ENCODE results near the gene GAL3ST2. TPM values are rescaled to one million over a fixed set of nuclear protein-coding genes. Genes with fewer than 3 reads are reported as not detected.
A peak's percentile ranks its signal among the peaks of the same experiment; 100 is the strongest.
"Not testable (repeated sequence)": the region's sequence is repeated elsewhere in the genome, so short reads cannot be mapped to it uniquely, and the experiment has no call there.

Gene GAL3ST2
- total RNA-seq, 1 donor from 2014 or later: not detected

DNA sequence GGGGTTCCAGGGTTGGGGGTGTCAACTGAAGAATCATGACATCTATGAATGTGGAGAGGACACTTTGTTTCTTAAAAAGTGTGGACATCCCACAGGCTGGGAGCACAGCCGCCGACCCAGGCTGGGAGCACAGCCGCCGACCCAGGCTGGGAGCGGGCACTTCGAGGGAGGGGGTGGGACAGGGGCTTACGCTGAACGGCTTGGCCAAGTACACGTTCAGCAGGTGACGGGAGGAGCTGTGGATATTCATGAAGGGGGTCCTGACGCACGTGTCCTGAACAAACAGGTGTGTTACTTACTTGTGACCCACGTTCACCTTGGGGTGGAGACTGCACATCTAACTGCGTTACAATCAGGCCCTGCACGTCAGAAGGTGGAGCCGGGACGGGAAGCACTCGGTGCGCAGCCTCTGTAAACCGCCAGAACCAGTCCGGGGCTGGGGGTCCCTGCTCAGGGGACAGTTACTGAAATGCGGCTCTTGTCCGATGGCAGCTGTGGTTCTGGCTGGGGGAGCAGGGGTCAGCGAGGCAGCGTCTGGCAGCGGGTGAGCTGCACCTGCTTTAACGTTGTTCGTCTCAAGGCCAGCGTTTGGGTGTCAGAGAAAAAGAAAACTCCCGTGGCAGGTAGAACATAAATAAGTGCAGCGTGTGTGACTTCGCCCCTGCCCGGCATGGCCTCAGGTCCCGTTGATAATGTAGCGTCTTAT, 23.7 kb downstream of the GAL3ST2 start:
- ATAC-seq; intact Hi-C loops (cut with DNase I): not testable (repeated sequence)
- DNase-seq (ENCODE audit: missing footprints): peak; percentile 53

DNA sequence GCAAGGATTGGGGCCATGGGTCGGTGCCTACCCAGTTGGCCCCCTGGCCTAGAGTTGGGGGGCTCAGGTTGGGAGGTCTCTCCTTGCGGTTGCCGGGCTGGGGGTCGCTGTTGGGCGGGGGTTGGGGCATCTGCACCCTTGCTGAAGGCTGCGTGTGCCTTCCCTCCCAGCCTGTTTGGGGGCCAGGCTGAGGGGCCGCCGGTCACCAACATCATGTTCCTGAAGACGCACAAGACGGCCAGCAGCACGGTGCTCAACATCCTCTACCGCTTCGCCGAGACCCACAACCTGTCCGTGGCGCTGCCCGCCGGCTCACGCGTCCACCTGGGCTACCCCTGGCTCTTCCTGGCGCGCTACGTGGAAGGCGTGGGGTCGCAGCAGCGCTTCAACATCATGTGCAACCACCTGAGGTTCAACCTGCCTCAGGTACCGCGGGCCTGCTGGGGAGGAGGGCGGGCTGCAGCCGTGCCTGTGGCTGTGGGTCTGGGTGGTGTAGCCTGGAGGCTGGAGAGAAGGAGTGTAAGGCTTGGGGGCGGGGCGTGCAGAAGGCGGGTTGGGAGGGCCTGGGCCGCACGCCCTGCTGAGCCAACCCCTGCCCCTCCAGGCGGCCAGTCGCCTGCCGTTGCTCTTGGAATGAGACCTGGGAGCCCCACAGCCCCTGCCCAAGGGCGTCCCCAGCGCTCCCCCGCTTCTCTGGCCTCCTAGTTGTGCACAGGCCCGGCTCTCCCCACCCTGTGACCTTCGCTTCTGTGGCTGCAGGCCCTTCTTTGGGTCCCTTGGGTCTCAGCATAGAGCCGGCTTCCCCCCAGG, 25.2 kb downstream of the GAL3ST2 start:
- intact Hi-C loops (cut with DNase I): no loop called here
- peak; percentile 67 for DNase-seq (ENCODE audit: missing footprints)
- no peak for ATAC-seq

DNA sequence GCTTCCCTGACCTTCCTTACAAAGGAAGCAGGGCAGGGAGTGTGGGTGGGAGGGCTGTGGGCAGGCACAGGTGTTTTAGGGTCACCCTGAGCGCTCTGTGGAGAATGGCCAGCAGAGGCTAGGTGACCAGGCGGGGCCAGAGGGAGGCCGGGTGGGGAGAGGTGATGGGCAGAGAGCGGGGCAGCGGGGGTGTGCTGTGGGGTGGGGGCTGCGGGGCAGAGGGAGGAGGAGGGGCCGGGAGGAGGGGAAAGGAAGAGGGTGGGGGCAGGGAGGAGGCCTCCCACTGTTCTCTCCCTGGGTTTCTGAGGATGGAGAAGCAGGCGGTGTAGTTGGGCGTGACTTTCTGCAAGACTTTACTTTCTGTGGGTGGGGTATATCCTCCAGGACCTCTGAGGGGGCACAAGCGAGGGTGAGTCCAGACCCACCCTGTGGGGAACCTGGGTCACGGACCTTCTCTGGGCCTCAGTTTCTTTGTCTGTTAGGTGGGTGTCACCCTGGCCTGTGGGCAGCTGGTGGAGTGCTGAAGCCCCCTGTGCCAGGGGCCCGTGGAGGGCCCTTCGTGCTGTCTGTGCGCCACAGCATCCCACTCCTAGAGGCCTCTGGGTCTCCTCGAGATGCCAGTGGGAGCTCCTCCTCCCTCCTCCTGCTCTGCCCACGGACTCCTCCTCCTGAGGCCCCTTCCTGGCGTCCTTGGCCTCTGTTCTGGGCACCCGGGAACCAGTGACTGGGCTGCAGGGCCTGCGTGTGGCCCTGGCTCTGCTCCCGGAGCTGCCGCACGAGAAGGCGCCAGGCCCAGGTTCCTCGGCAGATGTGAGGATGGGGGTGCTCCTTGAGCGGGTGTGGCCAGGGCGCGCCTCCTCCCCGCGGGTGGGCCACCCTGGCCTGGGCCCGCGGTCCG, 26.0 kb downstream of the GAL3ST2 start:
- ATAC-seq (peak; percentile 15), DNase-seq (ENCODE audit: missing footprints) (no peak)
- intact Hi-C loops (cut with DNase I): no loop called here

DNA sequence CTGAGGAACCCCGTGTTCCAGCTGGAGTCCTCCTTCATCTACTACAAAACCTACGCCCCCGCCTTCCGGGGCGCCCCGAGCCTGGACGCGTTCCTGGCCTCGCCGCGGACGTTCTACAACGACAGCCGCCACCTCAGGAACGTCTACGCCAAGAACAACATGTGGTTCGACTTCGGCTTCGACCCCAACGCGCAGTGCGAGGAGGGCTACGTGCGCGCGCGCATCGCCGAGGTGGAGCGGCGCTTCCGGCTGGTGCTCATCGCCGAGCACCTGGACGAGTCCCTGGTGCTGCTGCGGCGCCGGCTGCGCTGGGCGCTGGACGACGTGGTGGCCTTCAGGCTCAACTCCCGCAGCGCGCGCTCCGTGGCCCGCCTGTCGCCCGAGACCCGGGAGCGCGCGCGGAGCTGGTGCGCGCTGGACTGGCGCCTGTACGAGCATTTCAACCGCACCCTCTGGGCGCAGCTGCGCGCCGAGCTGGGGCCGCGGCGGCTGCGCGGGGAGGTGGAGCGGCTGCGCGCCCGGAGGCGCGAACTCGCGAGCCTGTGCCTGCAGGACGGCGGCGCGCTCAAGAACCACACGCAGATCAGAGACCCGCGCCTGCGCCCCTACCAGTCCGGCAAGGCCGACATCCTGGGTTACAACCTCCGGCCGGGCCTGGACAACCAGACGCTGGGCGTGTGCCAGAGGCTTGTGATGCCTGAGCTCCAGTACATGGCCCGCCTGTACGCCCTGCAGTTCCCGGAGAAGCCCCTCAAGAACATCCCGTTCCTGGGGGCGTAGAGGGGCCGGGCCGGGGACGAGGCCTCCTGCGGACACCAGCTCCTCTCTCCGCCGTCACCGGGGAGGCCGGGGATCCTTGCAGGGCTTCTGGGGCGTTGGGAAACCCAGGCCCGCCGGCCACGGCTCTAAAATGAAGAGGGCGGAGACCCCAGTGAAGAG, 27.0 kb downstream of the GAL3ST2 start:
- DNase-seq (ENCODE audit: missing footprints) (peak; percentile 68), ATAC-seq (peak; percentile 58)
- intact Hi-C loops (cut with DNase I): no loop called here

DNA sequence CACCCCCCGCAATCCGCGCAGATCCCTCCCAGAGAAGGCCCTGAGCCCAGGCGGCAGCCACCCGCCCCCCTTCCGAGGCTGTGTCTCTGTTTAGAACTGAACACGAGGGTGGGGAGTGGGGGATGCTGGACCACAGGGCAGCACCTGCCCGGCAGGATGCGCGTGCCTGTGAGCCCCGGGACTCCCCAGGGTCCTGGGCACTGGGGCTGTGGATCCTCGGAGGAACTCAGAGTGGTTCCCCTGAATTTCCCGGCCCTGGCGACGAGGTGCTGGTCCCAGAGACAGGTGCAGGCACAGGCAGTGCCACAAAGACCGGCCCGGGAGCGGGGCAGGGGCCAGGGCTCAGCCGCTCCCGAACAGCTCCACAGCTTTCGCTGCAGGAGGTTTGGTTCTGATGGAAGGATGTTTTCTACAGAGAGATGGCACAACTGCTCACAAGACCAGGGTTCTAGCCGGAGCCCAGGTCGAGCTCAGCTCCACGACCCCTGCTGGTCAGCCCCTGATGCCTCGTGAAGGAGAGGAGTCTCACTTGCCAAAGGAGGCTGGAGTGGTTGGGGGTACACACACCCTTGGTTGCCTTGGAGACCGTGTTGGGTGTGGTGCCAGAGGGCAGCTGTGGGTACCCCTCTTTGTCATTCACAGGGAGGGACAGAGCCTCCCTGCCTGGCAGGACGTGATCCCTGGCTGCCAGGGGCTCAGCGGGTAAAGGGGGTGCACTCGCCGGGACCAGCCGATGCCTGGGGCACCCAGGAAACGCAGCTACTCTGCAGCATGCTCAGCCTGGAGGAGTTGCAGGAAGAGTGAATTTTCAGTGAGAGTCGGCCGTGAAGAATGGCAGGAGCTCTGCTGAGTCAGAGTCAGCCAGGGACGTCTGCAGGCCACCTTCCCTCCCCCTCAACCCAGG, 28.0 kb downstream of the GAL3ST2 start:
- intact Hi-C loops (cut with DNase I): no loop called here
- ATAC-seq (no peak), DNase-seq (ENCODE audit: missing footprints) (no peak)

DNA sequence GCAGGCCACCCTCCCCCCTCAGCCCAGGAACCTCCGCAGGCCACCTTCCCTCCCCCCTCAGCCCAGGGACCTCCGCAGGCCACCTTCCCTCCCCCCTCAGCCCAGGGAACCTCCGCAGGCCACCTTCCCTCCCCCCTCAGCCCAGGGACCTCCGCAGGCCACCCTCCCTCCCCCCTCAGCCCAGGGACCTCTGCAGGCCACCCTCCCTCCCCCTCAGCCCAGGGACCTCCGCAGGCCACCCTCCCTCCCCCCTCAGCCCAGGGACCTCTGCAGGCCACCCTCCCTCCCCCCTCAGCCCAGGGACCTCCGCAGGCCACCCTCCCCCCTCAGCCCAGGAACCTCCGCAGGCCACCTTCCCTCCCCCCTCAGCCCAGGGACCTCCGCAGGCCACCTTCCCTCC, 29.6 kb downstream of the GAL3ST2 start:
- intact Hi-C loops (cut with DNase I); ATAC-seq: not testable (repeated sequence)

DNA sequence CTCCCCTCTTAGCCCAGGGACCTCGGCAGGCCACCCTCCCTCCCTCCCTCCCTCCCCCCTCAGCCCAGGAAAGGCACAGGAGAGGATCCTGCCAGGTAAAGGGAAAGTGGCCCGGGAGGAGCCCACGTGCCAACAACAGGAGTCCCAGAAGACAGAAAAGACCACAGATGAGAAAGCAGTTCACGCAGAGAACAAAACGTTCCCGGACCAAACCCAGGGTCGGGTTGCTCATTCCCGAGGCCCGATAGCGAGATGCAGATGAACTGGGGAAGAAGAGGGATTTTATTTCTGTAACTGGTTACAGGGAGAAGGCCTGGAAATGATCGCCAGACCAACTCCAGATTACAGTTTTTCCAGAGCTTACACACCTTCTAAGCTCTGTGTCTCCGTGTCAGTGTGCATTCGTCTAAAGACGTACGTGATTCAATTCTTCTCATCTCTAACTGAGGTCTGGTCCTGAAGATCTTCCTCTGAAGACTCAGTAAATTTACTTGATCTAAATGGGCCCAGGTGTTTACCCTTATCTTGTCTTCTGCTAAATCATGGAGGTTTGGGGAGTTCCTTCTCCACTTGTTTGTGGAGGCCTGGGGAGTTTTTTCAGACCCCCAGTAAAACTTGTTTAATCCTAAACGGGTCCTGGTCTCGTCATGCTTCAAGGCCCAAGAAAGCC, 31.6 kb downstream of the GAL3ST2 start:
- no peak for DNase-seq (ENCODE audit: missing footprints)
- intact Hi-C loops (cut with DNase I): no loop called here
- ATAC-seq: no peak

More for the DNA sequence above, 29.6 kb downstream of the GAL3ST2 start:
- DNase-seq (ENCODE audit: missing footprints): not testable (repeated sequence)

DNA sequence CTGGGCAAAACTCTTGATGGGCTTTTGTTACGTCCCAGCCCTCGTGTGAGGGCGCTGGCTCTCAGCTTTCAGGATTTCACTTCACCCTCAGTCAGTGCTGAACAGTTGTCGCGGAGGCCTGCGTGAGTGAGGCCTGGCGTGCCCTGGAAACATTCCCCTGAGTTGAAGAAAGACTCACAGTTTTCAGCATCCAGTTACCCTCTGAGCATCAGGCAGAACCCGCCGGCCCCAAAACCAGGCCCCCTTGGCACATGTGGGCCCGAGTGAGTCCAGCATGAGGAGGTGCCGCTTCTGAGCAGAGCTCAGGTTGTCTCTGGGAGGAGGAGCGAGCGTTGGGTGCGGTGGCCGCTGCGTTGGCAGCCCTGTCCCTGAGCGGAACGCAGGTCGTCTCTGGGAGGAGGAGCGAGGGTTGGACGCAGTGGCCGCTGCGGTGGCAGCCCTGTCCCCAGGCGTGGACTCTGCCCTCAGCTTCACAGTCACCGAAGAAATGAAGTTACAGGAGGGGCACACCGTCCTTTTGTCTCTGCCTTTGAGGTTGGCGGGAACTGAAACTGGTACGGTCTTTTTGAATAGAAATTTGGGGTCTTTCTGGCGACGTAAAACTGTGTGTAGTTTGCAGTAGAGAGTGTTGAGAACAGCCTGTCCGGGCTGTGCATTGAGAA, 32.2 kb downstream of the GAL3ST2 start, which contains the start of gene NEU4:
TSS of gene NEU4 (plus strand) at position 473 of the 662 bp plus-strand sequence. CDS start 5,292 bp downstream, outside the sequence.
- DNase-seq (ENCODE audit: missing footprints): peak; percentile 56
- ATAC-seq: no peak
- intact Hi-C loops (cut with DNase I): no loop called here

DNA sequence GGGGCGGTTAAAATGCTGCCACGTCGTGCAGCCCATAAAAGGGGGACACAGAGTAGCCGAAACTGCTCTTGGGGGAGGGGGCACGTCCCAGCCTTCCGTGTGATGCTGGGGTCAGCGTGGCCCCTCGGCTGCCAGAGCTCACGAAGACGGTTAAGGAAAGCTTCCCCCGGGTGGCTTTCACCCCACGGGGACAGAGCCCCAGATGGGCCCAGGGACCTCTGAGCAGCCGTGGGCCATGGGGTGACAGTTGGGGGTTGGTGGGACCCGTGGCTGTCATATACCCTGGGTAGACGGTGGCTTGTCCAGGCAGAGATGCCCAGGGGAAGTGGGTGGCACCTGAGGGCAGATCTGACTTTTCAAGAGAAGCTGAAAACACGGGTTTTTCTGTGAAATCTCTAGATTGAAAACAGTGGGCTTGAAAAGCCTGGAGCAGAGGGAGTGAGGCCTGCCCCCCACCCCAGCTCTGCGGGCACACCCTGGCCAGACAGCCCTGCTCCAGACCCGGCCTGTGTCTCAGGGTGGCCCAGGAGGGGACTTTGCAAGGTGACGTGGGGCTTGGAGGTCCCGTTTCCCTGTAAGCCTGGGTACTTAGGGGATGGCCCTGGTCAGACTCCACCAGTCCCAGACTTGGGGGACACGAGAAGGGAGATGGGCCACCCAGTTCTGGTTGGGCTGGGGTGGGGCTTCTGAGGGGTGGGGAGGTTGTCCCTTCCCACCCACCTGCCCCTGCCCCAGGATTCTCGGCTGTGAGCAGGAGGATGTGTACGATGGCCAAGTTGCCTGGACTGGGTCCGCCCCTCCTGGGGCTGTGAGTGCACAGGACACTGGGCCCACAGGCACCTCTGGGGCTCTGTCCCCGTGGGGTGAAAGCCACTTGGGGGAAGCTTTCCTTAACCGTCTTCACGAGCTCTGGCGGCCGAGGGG, 33.0 kb downstream of the GAL3ST2 start:
- ATAC-seq (no peak), DNase-seq (ENCODE audit: missing footprints) (peak; percentile 60)
- intact Hi-C loops (cut with DNase I): no loop called here

DNA sequence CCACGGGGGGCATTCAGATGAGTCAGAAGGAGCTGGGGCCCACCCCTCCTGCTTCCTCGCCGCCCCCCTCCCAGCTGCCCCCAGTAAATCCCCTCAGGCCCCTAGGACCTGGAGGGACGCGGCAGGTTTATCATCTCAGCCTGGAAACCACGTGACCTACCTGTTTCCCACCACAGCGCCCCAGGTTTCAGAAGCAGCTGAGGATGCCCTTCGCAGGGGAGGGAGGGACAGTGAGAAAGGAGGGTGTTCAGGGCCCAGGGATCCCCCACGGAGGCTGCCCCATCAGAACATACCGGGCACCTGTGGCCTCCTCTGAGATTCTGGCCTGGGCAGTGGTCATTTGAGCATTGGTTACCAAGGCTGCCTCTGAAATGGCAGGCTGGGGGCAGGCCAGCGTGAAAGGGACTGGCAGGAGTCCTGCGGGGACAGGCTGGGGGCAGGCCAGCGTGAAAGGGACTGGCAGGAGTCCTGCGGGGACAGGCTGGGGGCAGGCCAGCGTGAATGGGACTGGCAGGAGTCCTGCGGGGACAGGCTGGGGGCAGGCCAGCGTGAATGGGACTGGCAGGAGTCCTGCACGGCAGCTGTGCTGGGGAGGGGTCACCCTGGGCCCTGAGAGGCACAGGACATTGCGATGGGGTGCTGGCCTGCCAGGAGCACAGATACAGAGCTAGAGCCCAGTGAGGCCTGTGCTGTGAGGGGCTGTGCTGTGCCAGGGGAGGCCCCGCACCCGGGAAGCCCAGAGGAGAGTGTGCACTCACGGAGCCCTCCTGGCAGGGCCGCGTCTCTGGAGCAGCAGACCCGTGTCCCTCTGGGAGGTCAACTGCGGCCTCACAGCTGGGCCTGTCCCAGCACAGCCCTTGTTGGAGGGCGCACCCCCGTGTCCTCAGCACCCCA, 33.9 kb downstream of the GAL3ST2 start:
- DNase-seq (ENCODE audit: missing footprints): peak; percentile 82
- ATAC-seq: peak; percentile 88
- intact Hi-C loops (cut with DNase I): loop anchor here (1.0 kb wide), 1 partner anchor 76 kb away; the partner anchor contains the start of gene D2HGDH

DNA sequence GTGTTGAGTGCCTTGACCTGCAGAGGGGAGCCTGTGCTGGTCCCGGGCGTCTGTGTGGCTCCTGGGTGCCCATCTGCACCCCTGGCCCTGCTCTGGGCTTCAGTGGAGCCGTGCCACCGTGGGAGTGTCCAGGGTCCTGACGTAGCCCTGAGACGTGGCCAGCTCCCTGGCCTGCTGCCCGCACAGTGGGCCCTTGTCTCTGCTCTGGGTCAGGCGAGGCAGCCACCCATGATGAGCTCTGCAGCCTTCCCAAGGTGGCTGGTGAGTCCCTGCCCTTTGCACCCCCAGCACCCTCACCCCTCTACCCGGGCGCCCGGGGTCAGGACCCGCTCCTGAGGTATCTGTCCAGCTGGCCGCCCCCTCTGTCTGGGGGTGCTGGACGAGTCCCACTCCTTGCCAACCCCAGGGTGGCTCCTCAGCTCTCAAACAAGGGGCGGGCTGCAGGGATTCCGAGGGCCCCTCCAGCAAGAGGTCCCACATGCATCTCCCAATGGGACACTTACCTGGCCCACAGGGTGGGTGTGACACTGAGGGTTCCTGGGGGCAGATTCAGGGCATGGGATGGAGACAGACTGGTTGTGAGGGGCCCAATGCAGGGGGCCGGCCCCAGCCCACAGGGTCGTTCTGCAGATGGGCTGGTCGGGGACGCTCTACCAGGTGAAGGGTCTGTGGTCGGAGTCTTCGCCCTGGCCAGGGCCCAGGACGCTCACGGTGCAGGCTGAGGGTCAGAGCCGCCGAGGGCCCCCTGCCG, 34.8 kb downstream of the GAL3ST2 start:
- intact Hi-C loops (cut with DNase I): loop anchor here (1.0 kb wide), 1 partner anchor 77 kb away; the partner anchor contains the start of gene D2HGDH
- ATAC-seq: peak; percentile 89
- peak; percentile 80 for DNase-seq (ENCODE audit: missing footprints)

DNA sequence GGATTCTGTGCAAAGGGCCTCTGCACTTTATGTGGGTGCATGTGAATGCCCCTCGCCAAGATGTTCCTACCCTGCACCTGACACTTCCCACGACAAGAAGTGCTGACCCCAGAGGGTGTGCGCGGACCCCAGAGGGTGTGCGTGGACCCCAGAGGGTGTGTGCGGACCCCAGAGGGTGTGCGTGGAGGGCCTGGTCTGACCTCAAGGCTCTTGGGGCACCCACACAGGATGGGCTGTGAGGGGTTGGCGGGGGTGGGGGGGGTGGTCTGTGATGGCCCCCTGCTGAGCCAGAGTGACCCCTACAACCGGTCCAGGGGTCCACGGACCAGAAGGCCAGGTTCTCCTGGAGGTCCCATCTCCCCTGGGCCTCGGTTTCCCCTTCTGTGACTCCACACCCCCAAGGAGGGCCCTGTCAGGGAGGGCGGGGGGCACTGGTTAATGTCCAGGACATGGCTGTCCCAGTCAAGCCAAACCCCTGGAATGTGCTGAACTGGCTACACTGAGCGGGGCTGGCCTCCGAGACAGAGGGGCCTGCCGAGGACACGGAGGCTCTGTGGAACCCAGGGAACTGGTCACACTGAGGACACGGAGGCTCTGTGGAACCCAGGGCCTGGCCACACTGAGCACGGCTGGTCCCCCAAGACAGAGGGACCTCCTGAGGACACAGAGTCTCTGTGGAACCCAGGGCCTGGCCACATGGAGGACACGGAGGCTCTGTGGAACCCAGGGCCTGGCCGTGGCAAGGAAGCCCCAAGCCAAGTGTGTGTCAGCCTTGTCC, 35.5 kb downstream of the GAL3ST2 start:
- DNase-seq (ENCODE audit: missing footprints): peak; percentile 54
- ATAC-seq: no peak
- intact Hi-C loops (cut with DNase I): loop anchor here (1.0 kb wide), 1 partner anchor 78 kb away; the partner anchor contains the start of gene D2HGDH
